Chondrocyte (in vitro differentiated cells): Measurements from ENCODE around the gene PTPRC. TPM values are rescaled to one million over a fixed set of nuclear protein-coding genes. Genes with fewer than 3 reads are reported as not detected.

Source experiments
- DNase-seq: peaks from one replicate; pipeline ENCODE4 v3.0.0; 2021; ENCODE audit warnings: mixed read lengths, low spot score
- H3K27ac Mint-ChIP-seq: one replicate; pipeline ENCODE4 v1.8.0; 2021; ENCODE audit warnings: mild to moderate bottlenecking, moderate library complexity, mixed read lengths; ENCODE audit not compliant: unreplicated experiment
- H3K27me3 Mint-ChIP-seq: 2 replicates; pipeline ENCODE4 v1.8.0; 2021; ENCODE audit warnings: low read depth, mixed read lengths
- H3K36me3 Mint-ChIP-seq: 2 replicates; pipeline ENCODE4 v1.8.0; 2021; ENCODE audit warnings: low read depth, mixed read lengths
- H3K4me1 Mint-ChIP-seq: 2 replicates; pipeline ENCODE4 v1.8.0; 2021; ENCODE audit warnings: low read depth, mild to moderate bottlenecking, mixed read lengths
- H3K4me3 Mint-ChIP-seq: one replicate; pipeline ENCODE4 v1.8.0; 2021; ENCODE audit warnings: mild to moderate bottlenecking, moderate library complexity, mixed read lengths; ENCODE audit not compliant: unreplicated experiment
- H3K9me3 Mint-ChIP-seq: 2 replicates; pipeline ENCODE4 v1.8.0; 2021; ENCODE audit warnings: low read depth, mixed read lengths
- total RNA-seq: library from RNA; stranded (reverse); gene quantifications from 3 replicates; pipeline ENCODE4 v1.2.1, GENCODE V29; 2021
- TF ChIP-seq, protein P1 (sequence below): fragments of 200-600 bp; sonication (generic); IDR thresholded peaks from 2 replicates; pipeline ENCODE4 v1.5.0; 2021; ENCODE audit warnings: antibody characterized with exemption, mild to moderate bottlenecking, moderate library complexity

Gene PTPRC
- total RNA-seq, 1 donor from 2014 or later, result not detected

DNA sequence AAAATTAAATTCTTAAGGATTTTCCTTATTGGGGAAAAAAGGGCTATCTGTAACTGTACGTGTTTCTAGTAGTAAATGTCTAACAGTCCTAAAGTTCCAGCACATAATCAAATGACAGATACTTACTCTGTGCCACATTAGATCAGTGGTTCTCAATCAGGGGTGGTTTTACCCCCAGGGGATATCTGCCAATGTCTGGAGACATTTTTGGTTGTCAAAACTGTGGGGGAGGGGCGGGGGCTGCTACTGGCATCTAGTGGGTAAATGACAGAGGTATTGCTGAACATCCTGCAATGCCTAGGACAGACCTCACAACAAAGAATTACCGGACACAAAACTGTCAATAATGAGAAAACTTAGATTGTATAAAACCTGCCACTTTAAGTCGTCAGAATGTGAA, 33.4 kb upstream of the PTPRC start:
- Mint-ChIP-seq H3K9me3 (no peaks in the 10 kb centered on the region), H3K36me3 (no peaks in the 10 kb centered on the region), H3K4me3 (no peak overlapping the region), H3K4me1 (peaks cover 23% of the 10 kb centered on the region), H3K27ac (no peak overlapping the region), H3K27me3 (no peaks in the 10 kb centered on the region)
- no peak for DNase-seq
- TF ChIP-seq, protein P1, sequence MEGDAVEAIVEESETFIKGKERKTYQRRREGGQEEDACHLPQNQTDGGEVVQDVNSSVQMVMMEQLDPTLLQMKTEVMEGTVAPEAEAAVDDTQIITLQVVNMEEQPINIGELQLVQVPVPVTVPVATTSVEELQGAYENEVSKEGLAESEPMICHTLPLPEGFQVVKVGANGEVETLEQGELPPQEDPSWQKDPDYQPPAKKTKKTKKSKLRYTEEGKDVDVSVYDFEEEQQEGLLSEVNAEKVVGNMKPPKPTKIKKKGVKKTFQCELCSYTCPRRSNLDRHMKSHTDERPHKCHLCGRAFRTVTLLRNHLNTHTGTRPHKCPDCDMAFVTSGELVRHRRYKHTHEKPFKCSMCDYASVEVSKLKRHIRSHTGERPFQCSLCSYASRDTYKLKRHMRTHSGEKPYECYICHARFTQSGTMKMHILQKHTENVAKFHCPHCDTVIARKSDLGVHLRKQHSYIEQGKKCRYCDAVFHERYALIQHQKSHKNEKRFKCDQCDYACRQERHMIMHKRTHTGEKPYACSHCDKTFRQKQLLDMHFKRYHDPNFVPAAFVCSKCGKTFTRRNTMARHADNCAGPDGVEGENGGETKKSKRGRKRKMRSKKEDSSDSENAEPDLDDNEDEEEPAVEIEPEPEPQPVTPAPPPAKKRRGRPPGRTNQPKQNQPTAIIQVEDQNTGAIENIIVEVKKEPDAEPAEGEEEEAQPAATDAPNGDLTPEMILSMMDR, result no peak

DNA sequence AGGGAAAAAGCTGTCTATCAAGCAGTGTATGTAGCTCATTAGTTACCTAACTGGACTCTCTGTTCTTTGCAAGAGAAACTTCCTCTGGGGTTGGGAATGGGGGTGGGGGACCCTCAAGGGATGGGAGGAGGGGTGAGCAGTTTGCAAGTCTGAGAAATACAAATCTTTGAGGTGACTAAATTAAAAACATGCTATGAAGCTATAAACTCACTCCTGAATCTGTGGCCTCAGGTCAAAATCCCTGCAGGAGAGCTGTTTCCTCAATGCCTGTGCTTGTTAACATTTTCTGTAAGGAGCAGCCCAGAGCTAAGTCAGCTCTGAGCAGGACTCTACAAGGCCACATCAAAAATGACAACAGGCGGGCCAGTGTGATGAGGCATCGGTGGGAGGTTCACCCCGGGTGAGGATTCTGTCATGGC, 32.8 kb upstream of the PTPRC start:
- Mint-ChIP-seq H3K27me3 (no peaks in the 10 kb centered on the region), H3K9me3 (no peaks in the 10 kb centered on the region), H3K27ac (peak overlapping the region; percentile 52), H3K36me3 (no peaks in the 10 kb centered on the region), H3K4me3 (no peak overlapping the region), H3K4me1 (peaks cover 30% of the 10 kb centered on the region)
- no peak for DNase-seq
- TF ChIP-seq, protein P1, result no peak

DNA sequence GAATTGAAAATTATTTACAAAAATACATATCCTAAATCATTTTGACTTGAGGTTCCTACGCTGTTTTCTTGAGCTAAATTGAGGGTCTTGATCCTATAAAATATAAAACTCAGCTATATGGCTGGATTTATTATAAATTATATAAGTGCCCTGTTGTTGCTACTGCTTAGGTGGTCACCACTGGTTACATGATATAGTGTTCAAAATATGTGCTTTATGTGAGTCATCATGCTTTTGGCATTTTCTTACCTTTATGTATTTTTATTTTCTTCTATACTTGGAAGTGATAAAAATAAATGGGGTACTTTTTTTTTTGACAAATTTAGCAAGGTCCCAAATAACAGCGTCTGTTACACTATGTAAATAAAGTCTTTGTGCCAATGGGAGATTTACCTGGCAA, 31.1 kb upstream of the PTPRC start:
- no peaks in the 10 kb centered on the region for H3K9me3 Mint-ChIP-seq
- TF ChIP-seq, protein P1, result no peak
- H3K36me3 Mint-ChIP-seq, result no peaks in the 10 kb centered on the region
- no peak overlapping the region for H3K4me3 Mint-ChIP-seq
- peaks cover 34% of the 10 kb centered on the region for H3K4me1 Mint-ChIP-seq
- no peak overlapping the region for H3K27ac Mint-ChIP-seq
- no peaks in the 10 kb centered on the region for H3K27me3 Mint-ChIP-seq
- no peak for DNase-seq

DNA sequence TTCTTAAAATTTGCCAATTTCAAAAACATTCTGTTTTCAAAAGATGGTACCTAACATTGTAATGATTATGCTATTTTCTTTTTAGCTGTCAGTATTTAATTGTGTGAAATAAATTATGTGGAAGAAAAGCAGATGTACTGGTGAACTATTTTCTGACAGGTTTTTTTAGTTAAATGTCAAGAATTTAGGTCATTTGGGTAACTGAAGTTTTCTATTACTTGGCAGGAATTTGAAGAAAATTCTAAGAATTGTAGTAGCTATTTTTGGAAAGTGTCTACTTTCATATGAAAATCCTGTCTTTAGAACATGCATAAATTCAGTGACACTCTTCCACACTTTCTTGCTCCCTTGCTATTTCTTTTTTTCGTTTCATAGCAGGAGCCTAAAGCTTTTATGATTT, 28.5 kb upstream of the PTPRC start:
- no peaks in the 10 kb centered on the region for H3K36me3 Mint-ChIP-seq
- no peaks in the 10 kb centered on the region for H3K27me3 Mint-ChIP-seq
- no peaks in the 10 kb centered on the region for H3K9me3 Mint-ChIP-seq
- TF ChIP-seq, protein P1, result no peak
- H3K27ac Mint-ChIP-seq, result no peak overlapping the region
- peaks cover 32% of the 10 kb centered on the region for H3K4me1 Mint-ChIP-seq
- DNase-seq, result no peak
- no peak overlapping the region for H3K4me3 Mint-ChIP-seq

DNA sequence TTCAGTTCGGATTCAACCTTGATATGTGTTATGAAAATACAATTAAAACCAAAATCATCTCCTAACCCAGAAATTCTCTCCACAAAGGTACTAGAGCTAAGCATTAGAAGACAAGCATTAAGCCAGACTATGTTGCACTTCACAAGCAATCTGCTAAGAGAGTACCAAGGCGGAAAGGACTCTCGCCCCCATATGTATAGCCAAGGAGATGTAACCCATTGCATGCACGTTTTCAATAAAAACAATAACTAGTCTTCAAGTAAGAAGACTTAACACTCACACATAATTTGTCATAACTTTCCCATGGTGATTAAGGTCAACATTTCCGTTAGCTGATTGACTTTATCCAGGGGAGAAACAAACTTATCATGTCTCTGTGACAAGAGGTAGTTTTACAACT, 27.6 kb upstream of the PTPRC start:
- Mint-ChIP-seq H3K4me3 (no peak overlapping the region), H3K36me3 (no peaks in the 10 kb centered on the region), H3K27ac (no peak overlapping the region), H3K9me3 (no peaks in the 10 kb centered on the region), H3K4me1 (peaks cover 23% of the 10 kb centered on the region), H3K27me3 (no peaks in the 10 kb centered on the region)
- no peak for DNase-seq
- TF ChIP-seq, protein P1, result no peak
